HEK293T (cell line): Measurements from ENCODE around the gene ACACB.

Experiments
- CTCF ChIA-PET: fragments of 350-600 bp; formaldehyde crosslinking; extraction: SDS; loops from one replicate; lab custom pipeline; 2021; ENCODE audit warnings: antibody characterized with exemption, inconsistent platforms; lab: Yijun Ruan, JAX
- POLR2A ChIA-PET: fragments of 350-600 bp; formaldehyde crosslinking; extraction: SDS; loops from one replicate; lab custom pipeline; 2020; ENCODE audit warnings: antibody characterized with exemption, inconsistent platforms; lab: Yijun Ruan, JAX
- DNase-seq: peaks from one replicate; pipeline ENCODE4 v3.0.0; 2012; ENCODE audit warnings: mixed read lengths; ENCODE audit errors: extremely low spot score
- ARNT ChIP-seq: fragments of 450-650 bp; IDR thresholded peaks from 2 replicates; pipeline ENCODE4 v1.6.1; 2017; ENCODE audit warnings: mild to moderate bottlenecking
- BHLHE40 ChIP-seq: fragments of 450-650 bp; IDR thresholded peaks from 2 replicates; pipeline ENCODE4 v1.6.1; 2016; ENCODE audit warnings: mild to moderate bottlenecking, moderate library complexity, borderline replicate concordance
- CTBP1 ChIP-seq: fragments of 450-650 bp; IDR thresholded peaks from 2 replicates; pipeline ENCODE4 v1.6.1; 2016; ENCODE audit warnings: borderline replicate concordance
- ELF4 ChIP-seq: fragments of 450-650 bp; IDR thresholded peaks from 2 replicates; pipeline ENCODE4 v1.6.1; 2017; ENCODE audit warnings: antibody characterized with exemption
- FOXA1 ChIP-seq: fragments of 450-650 bp; IDR thresholded peaks from 2 replicates; pipeline ENCODE4 v1.6.1; 2016; ENCODE audit warnings: mild to moderate bottlenecking
- FOXK2 ChIP-seq: fragments of 450-650 bp; IDR thresholded peaks from 2 replicates; pipeline ENCODE4 v1.6.1; 2016; ENCODE audit warnings: mild to moderate bottlenecking
- FOXM1 ChIP-seq: fragments of 450-650 bp; IDR thresholded peaks from 2 replicates; pipeline ENCODE4 v1.6.1; 2017; ENCODE audit warnings: mild to moderate bottlenecking, borderline replicate concordance
- HDGF ChIP-seq: fragments of 450-650 bp; IDR thresholded peaks from 2 replicates; pipeline ENCODE4 v1.6.1; 2017; ENCODE audit warnings: antibody characterized with exemption, borderline replicate concordance
- L3MBTL2 ChIP-seq: fragments of 450-650 bp; conservative IDR thresholded peaks from 2 replicates; pipeline ENCODE4 v1.6.1; 2016; ENCODE audit warnings: mild to moderate bottlenecking
- LEF1 ChIP-seq: fragments of 450-650 bp; IDR thresholded peaks from 2 replicates; pipeline ENCODE4 v1.6.1; 2017; ENCODE audit warnings: mild to moderate bottlenecking, borderline replicate concordance
- NFRKB ChIP-seq: fragments of 450-650 bp; IDR thresholded peaks from 2 replicates; pipeline ENCODE4 v1.6.1; 2016; ENCODE audit warnings: mild to moderate bottlenecking, moderate library complexity
- PKNOX1 ChIP-seq: fragments of 450-650 bp; IDR thresholded peaks from 2 replicates; pipeline ENCODE4 v1.6.1; 2016
- SP1 ChIP-seq: fragments of 450-650 bp; IDR thresholded peaks from 2 replicates; pipeline ENCODE4 v1.6.1; 2017
- SUZ12 ChIP-seq: fragments of 450-650 bp; IDR thresholded peaks from 2 replicates; pipeline ENCODE4 v1.6.1; 2016; ENCODE audit warnings: mild to moderate bottlenecking
- TARDBP ChIP-seq: fragments of 450-650 bp; IDR thresholded peaks from 2 replicates; pipeline ENCODE4 v1.6.1; 2016
- ZNF384 ChIP-seq: fragments of 450-650 bp; IDR thresholded peaks from 2 replicates; pipeline ENCODE4 v1.6.1; 2016

The ACACB gene

GRCh38 chr12:109256011-109256410, 139.6 kb downstream of the ACACB start:
- ChIA-PET CTCF (interaction anchor here (0.9 kb wide), 1 partner anchor 119 kb away, joined by 3 read pairs; no protein-coding TSS in a partner anchor), POLR2A (no interaction called here)
- no peak for DNase-seq
- no peak for TF ChIP-seq FOXA1
- TF ChIP-seq ARNT, result no peak
- TF ChIP-seq SP1, result no peak
- no peak for TF ChIP-seq LEF1
- no peak for TF ChIP-seq PKNOX1
- TF ChIP-seq FOXM1, result no peak
- no peak for TF ChIP-seq TARDBP
- no peak for TF ChIP-seq ELF4
- no peak for TF ChIP-seq NFRKB
- TF ChIP-seq ZNF384, result no peak
- TF ChIP-seq L3MBTL2, result no peak

GRCh38 chr12:109258201-109258600, 141.8 kb downstream of the ACACB start:
- no peak for DNase-seq
- POLR2A ChIA-PET, result no interaction called here
- TF ChIP-seq FOXA1, result no peak
- no peak for TF ChIP-seq LEF1
- no peak for TF ChIP-seq NFRKB
- CTCF ChIA-PET, result no interaction called here

GRCh38 chr12:109258607-109259544, 142.5 kb downstream of the ACACB start:
- ChIA-PET POLR2A (no interaction called here), CTCF (interaction anchor here (0.6 to 1.2 kb wide), 2 partner anchors 135 kb away, joined by 3 read pairs; no protein-coding TSS in a partner anchor)
- DNase-seq, result no peak
- TF ChIP-seq TARDBP (no peak), SUZ12 (no peak), ELF4 (no peak), ZNF384 (no peak), ARNT (no peak), SP1 (no peak), NFRKB (no peak), HDGF (no peak), FOXM1 (no peak), FOXA1 (no peak), CTBP1 (no peak), LEF1 (no peak), L3MBTL2 (no peak), FOXK2 (no peak), BHLHE40 (no peak), PKNOX1 (no peak)

- ChIA-PET CTCF (interaction anchor here (0.6 to 1.2 kb wide), 2 partner anchors 134 to 136 kb away, joined by 3 read pairs; no protein-coding TSS in a partner anchor), POLR2A (interaction anchor here (0.6 kb wide), 1 partner anchor 147 kb away, joined by 3 read pairs; no protein-coding TSS in a partner anchor)
- no peak for DNase-seq
- no peak for TF ChIP-seq ZNF384
- no peak for TF ChIP-seq ELF4
- no peak for TF ChIP-seq LEF1
- no peak for TF ChIP-seq FOXK2
- no peak for TF ChIP-seq NFRKB
- TF ChIP-seq FOXA1, result no peak
- TF ChIP-seq SUZ12, result no peak
- no peak for TF ChIP-seq HDGF
- no peak for TF ChIP-seq BHLHE40
- no peak for TF ChIP-seq CTBP1
- TF ChIP-seq TARDBP, result no peak
- TF ChIP-seq FOXM1, result no peak
- no peak for TF ChIP-seq ARNT
- no peak for TF ChIP-seq PKNOX1
- no peak for TF ChIP-seq SP1
- no peak for TF ChIP-seq L3MBTL2
These were observed 143.1 kb downstream of the ACACB start for GRCh38 chr12:109259545-109259895.

GRCh38 chr12:109261087-109261486, 144.7 kb downstream of the ACACB start:
- POLR2A ChIA-PET, result no interaction called here
- CTCF ChIA-PET, result no interaction called here
- no peak for DNase-seq
- TF ChIP-seq PKNOX1, result no peak
- no peak for TF ChIP-seq ELF4
- TF ChIP-seq ARNT, result no peak
- no peak for TF ChIP-seq L3MBTL2
- no peak for TF ChIP-seq FOXA1
- TF ChIP-seq FOXM1, result no peak
- TF ChIP-seq NFRKB, result no peak
- no peak for TF ChIP-seq LEF1
- TF ChIP-seq FOXK2, result no peak
- TF ChIP-seq BHLHE40, result no peak
- TF ChIP-seq SUZ12, result no peak
- no peak for TF ChIP-seq ZNF384
- no peak for TF ChIP-seq SP1
- no peak for TF ChIP-seq HDGF
- TF ChIP-seq TARDBP, result no peak
- TF ChIP-seq CTBP1, result no peak
